Measurements from ENCODE around the gene SEMA6B. TPM values are rescaled to one million over a fixed set of nuclear protein-coding genes. Genes with fewer than 3 reads are reported as not detected.
A peak's percentile ranks its signal among the peaks of the same experiment; 100 is the strongest.

The SEMA6B gene
- total and polyA plus RNA-seq, 11 donors, result 6.0 to 29.7 (median 10.1) TPM

GRCh38 chr19:4598712-4599111, 39.2 kb upstream of the SEMA6B start:
- intact Hi-C loops (cut with DNase I), result no loop called here
- no peak for DNase-seq
- WGBS, 4 donors, result 10 to 15% (median 11%) methylated on average over 11 to 17 of the region's 17 CpGs
- no peaks in the 10 kb centered on the region for H3K36me3 ChIP-seq
- no peak for TF ChIP-seq POLR2A (IDR thresholded peaks at IDR 0.05)
- TF ChIP-seq CTCF (IDR thresholded peaks at IDR 0.05), result no peak
- H3K27me3 ChIP-seq, result peaks cover 13 to 64% (median 31%) of the 10 kb centered on the region in 9 donors
- no peak overlapping the region for H3K27ac ChIP-seq
- H3K9me3 ChIP-seq, result no peaks in the 10 kb centered on the region
- H3K4me3 ChIP-seq, result peak overlapping the region in 1 of 12 donors; percentile 31
- peaks cover 0 to 16% (median 1%) of the 10 kb centered on the region in 12 donors for H3K4me1 ChIP-seq
- no peak for ATAC-seq

GRCh38 chr19:4597975-4598671, 38.6 kb upstream of the SEMA6B start:
- H3K9me3 ChIP-seq, result no peaks in the 10 kb centered on the region
- no peak for TF ChIP-seq CTCF (IDR thresholded peaks at IDR 0.05)
- no peak for TF ChIP-seq POLR2A (IDR thresholded peaks at IDR 0.05)
- ATAC-seq (peak; percentile 26 to 83 (median 74)), DNase-seq (peak in 2 of 5 donors; percentile 28 to 55)
- H3K27me3 ChIP-seq, result peaks cover 13 to 64% (median 31%) of the 10 kb centered on the region in 9 donors
- peaks cover 0 to 16% (median 1%) of the 10 kb centered on the region in 12 donors for H3K4me1 ChIP-seq
- no peak overlapping the region for H3K27ac ChIP-seq
- H3K36me3 ChIP-seq, result no peaks in the 10 kb centered on the region
- H3K4me3 ChIP-seq, result peak overlapping the region in 4 of 12 donors; percentile 8 to 34 (median 27)
- intact Hi-C loops (cut with DNase I), result no loop called here
- WGBS, 4 donors, result 1 to 4% (median 1%) methylated on average over 25 to 32 of the region's 32 CpGs

- H3K4me3 ChIP-seq, result peak overlapping the region in 1 of 12 donors; percentile 31
- DNase-seq, result no peak
- 6 to 16% (median 12%) methylated on average over 15 to 27 of the region's 27 CpGs for WGBS, 4 donors
These were observed 37.9 kb upstream of the SEMA6B start for GRCh38 chr19:4597278-4597974.

More at GRCh38 chr19:4597278-4597974, 37.9 kb upstream of the SEMA6B start:
- H3K36me3 ChIP-seq, result no peaks in the 10 kb centered on the region
- H3K9me3 ChIP-seq, result no peaks in the 10 kb centered on the region
- H3K4me1 ChIP-seq, result peaks cover 0 to 16% (median 1%) of the 10 kb centered on the region in 12 donors
- intact Hi-C loops (cut with DNase I), result no loop called here
- ATAC-seq, result peak in 3 of 4 donors; percentile 18 to 49 (median 45)
- H3K27me3 ChIP-seq, result peaks cover 13 to 64% (median 31%) of the 10 kb centered on the region in 9 donors
- TF ChIP-seq CTCF (IDR thresholded peaks at IDR 0.05) (no peak), POLR2A (IDR thresholded peaks at IDR 0.05) (no peak)
- H3K27ac ChIP-seq, result no peak overlapping the region

Measured in heart left ventricle (tissue), 16 donors.